Mesenchymal stem cell (in vitro differentiated cells and primary cell): ENCODE data around the gene MEGF11.

Experiments used
- DNase-seq: peaks from one replicate; pipeline ENCODE4 v3.0.0-alpha.2; 2013
- H2AFZ ChIP-seq: one replicate; pipeline ENCODE4 v1.6.1; 2013; ENCODE audit warnings: low read depth, mild to moderate bottlenecking, control low read depth, inconsistent platforms, low read length, moderate library complexity
- H2AK5ac ChIP-seq: 2 replicates; pipeline ENCODE4 v1.6.1; 2013; ENCODE audit warnings: low read length, moderate library complexity, mild to moderate bottlenecking, inconsistent platforms; ENCODE audit not compliant: severe bottlenecking
- H2BK120ac ChIP-seq: one replicate; pipeline ENCODE4 v1.6.1; 2013; ENCODE audit warnings: low read depth, mild to moderate bottlenecking, inconsistent platforms, low read length, moderate library complexity
- H2BK12ac ChIP-seq, 2 experiments: one replicate each; pipeline ENCODE4 v1.6.1; 2013; ENCODE audit warnings: inconsistent platforms in 2 of 2, low read length in 2 of 2, mild to moderate bottlenecking in 2 of 2, moderate library complexity in 2 of 2, control low read depth in 1 of 2
- H2BK15ac ChIP-seq: one replicate; pipeline ENCODE4 v1.6.1; 2013; ENCODE audit warnings: mild to moderate bottlenecking, low read depth, inconsistent platforms; ENCODE audit not compliant: poor library complexity, severe bottlenecking
- H2BK5ac ChIP-seq: 2 replicates; pipeline ENCODE4 v1.6.1; 2013; ENCODE audit warnings: low read depth, mild to moderate bottlenecking, low read length, control low read depth, inconsistent platforms; ENCODE audit not compliant: poor library complexity, severe bottlenecking
- H3K14ac ChIP-seq, 2 experiments: one replicate each; pipeline ENCODE4 v1.6.1; 2013; ENCODE audit warnings: inconsistent platforms in 2 of 2, low read length in 2 of 2, control low read depth in 1 of 2, mild to moderate bottlenecking in 1 of 2, moderate library complexity in 1 of 2
- H3K18ac ChIP-seq, 2 experiments: one replicate each; pipeline ENCODE4 v1.6.1; 2013; ENCODE audit warnings: inconsistent platforms in 2 of 2, low read length in 2 of 2, control low read depth in 1 of 2, low read depth in 1 of 2, mild to moderate bottlenecking in 1 of 2
- H3K23ac ChIP-seq, 2 experiments: one replicate each; pipeline ENCODE4 v1.6.1; 2013; ENCODE audit warnings: inconsistent platforms in 2 of 2, low read length in 2 of 2, mild to moderate bottlenecking in 2 of 2, moderate library complexity in 2 of 2, control low read depth in 1 of 2
- H3K27ac ChIP-seq: 2 replicates; pipeline ENCODE4 v1.5.1; 2013; ENCODE audit warnings: mild to moderate bottlenecking, moderate library complexity, low read length, control low read depth, inconsistent platforms; ENCODE audit not compliant: poor library complexity, severe bottlenecking
- H3K27me3 ChIP-seq, 2 experiments: 2 replicates each; pipeline versions ENCODE4 v1.6.1 to v1.7.0; 2013; ENCODE audit warnings: low read length in 2 of 2, mild to moderate bottlenecking in 2 of 2, moderate library complexity in 2 of 2, control low read depth in 1 of 2, inconsistent platforms in 1 of 2; ENCODE audit not compliant: control insufficient read depth in 1 of 2, insufficient read depth in 1 of 2
- H3K36me3 ChIP-seq, 2 experiments: 2 replicates each; pipeline versions ENCODE4 v1.6.1 to v1.7.0; 2013; ENCODE audit warnings: low read length in 2 of 2, control low read depth in 1 of 2, inconsistent platforms in 1 of 2, low read depth in 1 of 2, mild to moderate bottlenecking in 1 of 2; ENCODE audit not compliant: insufficient read depth in 2 of 2, control insufficient read depth in 1 of 2
- H3K4ac ChIP-seq, 2 experiments: one replicate each; pipeline ENCODE4 v1.6.1; 2013; ENCODE audit warnings: inconsistent platforms in 2 of 2, low read length in 2 of 2, mild to moderate bottlenecking in 2 of 2, moderate library complexity in 2 of 2, control low read depth in 1 of 2, low read depth in 1 of 2
- H3K4me1 ChIP-seq: 2 replicates; pipeline ENCODE4 v1.6.1; 2013; ENCODE audit warnings: low read depth, low read length, control low read depth; ENCODE audit not compliant: control insufficient read depth, insufficient read depth
- H3K4me2 ChIP-seq: 2 replicates; pipeline ENCODE4 v1.6.1; 2013; ENCODE audit warnings: low read length, mild to moderate bottlenecking, inconsistent platforms; ENCODE audit not compliant: poor library complexity, severe bottlenecking
- H3K4me3 ChIP-seq, 2 experiments: 2 replicates each; pipeline versions ENCODE4 v1.5.1 to v1.7.0; 2013; ENCODE audit warnings: low read length in 2 of 2, mild to moderate bottlenecking in 2 of 2, control low read depth in 1 of 2, low read depth in 1 of 2; ENCODE audit not compliant: insufficient read depth in 1 of 2
- H3K79me1 ChIP-seq: replicated peaks from 2 replicates; pipeline ENCODE4 v1.6.1; 2013; ENCODE audit warnings: mild to moderate bottlenecking, control low read depth, low read length, inconsistent platforms; ENCODE audit not compliant: poor library complexity, severe bottlenecking
- H3K9ac ChIP-seq: 2 replicates; pipeline ENCODE4 v1.7.0; 2013; ENCODE audit warnings: mild to moderate bottlenecking, low read length, moderate library complexity
- H3K9me3 ChIP-seq: 2 replicates; pipeline ENCODE4 v1.7.0; 2013; ENCODE audit warnings: mild to moderate bottlenecking, low read length; ENCODE audit not compliant: control insufficient read depth
- H4K8ac ChIP-seq: one replicate; pipeline ENCODE4 v1.6.1; 2013; ENCODE audit warnings: inconsistent platforms, mild to moderate bottlenecking, low read length, moderate library complexity
- H4K91ac ChIP-seq: one replicate; pipeline ENCODE4 v1.6.1; 2013; ENCODE audit warnings: mild to moderate bottlenecking, low read length, inconsistent platforms
- WGBS: methylation state at CpG from one replicate; pipeline ENCODE4 v1.1.7; 2013; ENCODE audit warnings: mixed read lengths; 5-methylcytosine and 5-hydroxymethylcytosine counted together

Gene MEGF11

DNA sequence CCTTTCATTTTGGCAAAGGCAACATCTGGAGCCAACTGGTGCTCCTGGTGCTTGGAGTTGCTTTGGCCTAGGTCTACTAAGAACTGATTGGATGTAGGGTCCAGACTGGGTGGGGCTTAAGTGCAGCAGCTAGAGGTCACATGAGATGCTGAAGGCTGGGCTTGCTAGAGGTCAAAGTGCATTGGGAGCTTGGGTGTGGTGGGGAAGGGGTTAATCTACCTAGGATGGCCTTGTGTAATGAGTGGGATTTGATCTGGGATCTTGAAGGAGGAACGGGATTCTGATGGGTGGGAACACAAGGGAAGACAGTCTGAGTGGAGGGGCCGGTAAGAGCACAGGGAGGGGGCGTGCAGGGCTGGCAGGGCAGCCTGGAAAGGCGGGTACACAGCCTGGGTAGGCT lies 258.7 kb downstream of the MEGF11 start:
- no peak overlapping the region for H3K4ac ChIP-seq
- no peak overlapping the region for H2BK5ac ChIP-seq
- peaks cover 2% of the 10 kb centered on the region for H3K4me1 ChIP-seq
- no peak overlapping the region for H2AFZ ChIP-seq
- no peaks in the 10 kb centered on the region for H3K79me1 ChIP-seq
- H3K27ac ChIP-seq = no peak overlapping the region
- H3K14ac ChIP-seq = no peak overlapping the region
- DNase-seq = no peak
- no peak overlapping the region for H3K23ac ChIP-seq
- 56% methylated on average over 4 of the region's 4 CpGs for WGBS
- H4K91ac ChIP-seq = no peak overlapping the region
- H3K4me2 ChIP-seq = no peak overlapping the region
- no peak overlapping the region for H4K8ac ChIP-seq
- no peak overlapping the region for H2AK5ac ChIP-seq
- H3K4me3 ChIP-seq = no peak overlapping the region
- no peak overlapping the region for H2BK15ac ChIP-seq
- H3K9me3 ChIP-seq = no peaks in the 10 kb centered on the region
- no peak overlapping the region for H3K9ac ChIP-seq
- H2BK120ac ChIP-seq = no peak overlapping the region
- H3K27me3 ChIP-seq = peaks cover 62 to 96% of the 10 kb centered on the region in 2 experiments
- no peak overlapping the region for H2BK12ac ChIP-seq
- H3K36me3 ChIP-seq = no peaks in the 10 kb centered on the region
- no peak overlapping the region for H3K18ac ChIP-seq

DNA sequence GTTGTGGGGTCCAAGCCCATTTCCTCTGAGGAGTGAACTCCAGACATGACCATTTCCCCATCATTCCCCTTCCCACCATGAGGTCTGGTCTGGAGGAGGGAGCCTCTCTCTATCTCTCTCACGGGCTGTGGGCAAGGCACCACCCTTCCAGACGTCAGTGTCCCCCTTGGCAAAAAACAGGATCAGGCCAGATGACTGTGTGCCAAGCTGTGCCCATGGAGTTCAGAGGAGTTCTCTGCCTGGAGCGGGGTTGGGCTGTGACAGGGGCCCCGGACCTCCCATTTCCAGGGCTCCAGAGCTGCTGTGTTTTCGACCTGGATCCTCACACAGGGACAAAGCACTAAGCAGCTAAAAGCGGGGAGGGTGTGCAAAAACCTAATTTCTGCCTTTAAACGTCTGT lies 259.8 kb downstream of the MEGF11 start:
- 60% methylated on average over 7 of the region's 7 CpGs for WGBS
- Histone ChIP-seq H3K4me2 (no peak overlapping the region), H2AFZ (no peak overlapping the region), H3K23ac (no peak overlapping the region), H2BK15ac (no peak overlapping the region), H2BK5ac (no peak overlapping the region), H3K79me1 (no peaks in the 10 kb centered on the region), H2AK5ac (no peak overlapping the region), H3K36me3 (no peaks in the 10 kb centered on the region), H2BK12ac (no peak overlapping the region), H3K14ac (no peak overlapping the region), H3K4me3 (no peak overlapping the region), H3K27ac (no peak overlapping the region), H3K27me3 (peaks cover 70 to 96% of the 10 kb centered on the region in 2 experiments), H3K18ac (no peak overlapping the region), H3K4ac (no peak overlapping the region), H3K4me1 (peaks cover 2% of the 10 kb centered on the region), H3K9me3 (no peaks in the 10 kb centered on the region), H4K8ac (no peak overlapping the region), H3K9ac (no peak overlapping the region), H4K91ac (no peak overlapping the region), H2BK120ac (no peak overlapping the region)
- no peak for DNase-seq

DNA sequence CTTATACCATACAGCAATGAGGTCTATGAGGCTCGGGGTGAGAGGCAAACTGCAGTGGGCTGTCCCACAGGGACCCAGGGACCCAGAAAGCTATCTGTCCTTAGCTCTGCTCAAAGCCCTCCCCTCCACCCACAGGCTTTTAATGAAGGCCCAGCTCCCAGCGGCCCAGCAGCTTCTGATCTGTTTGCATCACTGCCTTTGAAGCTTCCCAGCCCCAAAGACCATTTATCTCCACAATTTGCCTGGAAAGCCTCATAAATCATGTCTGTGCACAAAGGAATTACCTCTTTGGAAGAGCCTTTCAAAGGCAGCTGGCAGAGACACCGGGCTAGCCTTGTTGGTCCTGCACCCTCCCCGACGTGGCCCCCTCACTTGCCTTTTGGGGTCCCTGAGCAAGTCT lies 260.3 kb downstream of the MEGF11 start:
- no peak overlapping the region for H2AK5ac ChIP-seq
- H3K4me2 ChIP-seq = no peak overlapping the region
- H3K18ac ChIP-seq = no peak overlapping the region
- no peak overlapping the region for H2BK120ac ChIP-seq
- H3K79me1 ChIP-seq = no peaks in the 10 kb centered on the region
- H3K27me3 ChIP-seq = peaks cover 69 to 96% of the 10 kb centered on the region in 2 experiments
- H3K4me3 ChIP-seq = no peak overlapping the region
- H4K8ac ChIP-seq = no peak overlapping the region
- H2BK5ac ChIP-seq = no peak overlapping the region
- no peak overlapping the region for H2BK12ac ChIP-seq
- H3K23ac ChIP-seq = no peak overlapping the region
- DNase-seq = no peak
- no peak overlapping the region for H4K91ac ChIP-seq
- no peaks in the 10 kb centered on the region for H3K4me1 ChIP-seq
- no peak overlapping the region for H3K9ac ChIP-seq
- H3K27ac ChIP-seq = no peak overlapping the region
- WGBS = 43% methylated on average over 5 of the region's 5 CpGs
- H3K9me3 ChIP-seq = no peaks in the 10 kb centered on the region
- H3K4ac ChIP-seq = no peak overlapping the region
- no peaks in the 10 kb centered on the region for H3K36me3 ChIP-seq
- H2BK15ac ChIP-seq = no peak overlapping the region
- no peak overlapping the region for H3K14ac ChIP-seq
- no peak overlapping the region for H2AFZ ChIP-seq

DNA sequence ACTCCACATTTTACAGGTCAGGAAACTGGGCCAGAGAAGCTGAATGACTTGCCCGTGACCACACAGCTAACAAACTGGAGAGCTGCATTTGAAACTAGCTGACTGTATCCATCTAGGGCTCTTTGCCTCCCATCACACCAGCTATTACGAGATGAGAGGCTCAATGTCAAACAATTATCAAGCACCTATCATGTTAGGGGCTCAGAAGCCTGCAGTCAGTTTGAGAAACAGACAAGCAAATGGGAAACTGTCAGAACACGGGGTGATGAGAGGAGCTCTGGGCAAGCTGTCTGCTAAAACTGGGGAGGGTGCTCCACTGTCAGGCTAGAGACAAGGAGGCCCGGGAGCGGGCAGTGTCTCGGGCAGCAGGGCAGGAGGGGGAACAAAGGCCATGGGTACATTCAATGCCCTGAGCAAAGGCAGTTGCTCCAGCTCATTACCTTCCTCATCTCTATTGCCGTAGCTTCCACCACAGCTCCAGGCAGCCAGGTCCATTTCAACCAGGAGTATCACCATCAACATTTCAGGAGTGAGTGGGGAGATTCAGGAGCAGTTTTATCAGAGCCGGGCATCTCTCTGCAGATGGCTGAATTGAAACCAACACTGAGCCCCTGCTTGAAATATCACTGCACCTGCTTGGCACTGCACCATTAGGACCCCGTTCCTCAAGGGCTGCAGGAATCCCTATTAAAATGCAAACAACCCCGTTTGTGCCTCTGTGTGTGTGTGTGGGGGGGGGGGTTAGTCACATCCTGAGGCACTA lies 261.6 kb downstream of the MEGF11 start:
- Histone ChIP-seq H3K36me3 (no peaks in the 10 kb centered on the region), H2AK5ac (no peak overlapping the region), H3K23ac (no peak overlapping the region), H3K9me3 (no peaks in the 10 kb centered on the region), H2BK5ac (no peak overlapping the region), H3K9ac (no peak overlapping the region), H3K4me3 (no peak overlapping the region), H2BK120ac (no peak overlapping the region), H4K8ac (no peak overlapping the region), H2BK15ac (no peak overlapping the region), H2AFZ (no peak overlapping the region), H4K91ac (no peak overlapping the region), H3K18ac (no peak overlapping the region), H3K4me2 (no peak overlapping the region), H3K27ac (no peak overlapping the region), H3K27me3 (peaks cover 64 to 92% of the 10 kb centered on the region in 2 experiments), H3K14ac (no peak overlapping the region), H3K79me1 (no peaks in the 10 kb centered on the region), H2BK12ac (no peak overlapping the region), H3K4me1 (peaks cover under 1% of the 10 kb centered on the region), H3K4ac (no peak overlapping the region)
- DNase-seq = no peak
- WGBS = 58% methylated on average over 8 of the region's 10 CpGs
